HG02840 (cell line): Measurements from ENCODE around the gene AATF.

Experiments used
- ATAC-seq: cut with Tn5 transposase; IDR thresholded peaks from one replicate; pipeline ENCODE4 v1.9.1; 2021; ENCODE audit warnings: mild to moderate bottlenecking, moderate library complexity, moderate number of reproducible peaks; ENCODE audit not compliant: unreplicated experiment, low FRiP score

AATF gene

GRCh38 chr17:37097154-37097553, 148.4 kb downstream of the AATF start:
- no peak for ATAC-seq

GRCh38 chr17:37098152-37098551, 149.4 kb downstream of the AATF start:
- no peak for ATAC-seq

GRCh38 chr17:37098910-37099664, 150.3 kb downstream of the AATF start:
- ATAC-seq: no peak

- ATAC-seq: no peak
Observed at GRCh38 chr17:37100231-37100630, 151.5 kb downstream of the AATF start.

GRCh38 chr17:37101306-37101705, 152.6 kb downstream of the AATF start:
- ATAC-seq: no peak

- ATAC-seq: no peak
Observed at GRCh38 chr17:37103231-37103630, 154.5 kb downstream of the AATF start.

- no peak for ATAC-seq
Observed at GRCh38 chr17:37106049-37106448, 157.3 kb downstream of the AATF start.
